DOHH2 (cell line): ENCODE results near the gene LARGE1.

Experiments used
- EZH2phosphoT487 ChIP-seq: fragments of 200-600 bp; sonication (generic); IDR thresholded peaks from 2 replicates; pipeline ENCODE4 v1.6.1; 2017; ENCODE audit warnings: borderline replicate concordance, mild to moderate bottlenecking, antibody characterized with exemption, low read length, moderate library complexity, mixed read lengths
- TF ChIP-seq, protein P1 (sequence below): fragments of 200-600 bp; sonication (generic); IDR thresholded peaks from one replicate; pipeline ENCODE4 v1.5.1; 2014; ENCODE audit warnings: antibody characterized with exemption, mild to moderate bottlenecking, low read depth, low read length; ENCODE audit not compliant: poor library complexity, severe bottlenecking

- TF ChIP-seq, protein P1, sequence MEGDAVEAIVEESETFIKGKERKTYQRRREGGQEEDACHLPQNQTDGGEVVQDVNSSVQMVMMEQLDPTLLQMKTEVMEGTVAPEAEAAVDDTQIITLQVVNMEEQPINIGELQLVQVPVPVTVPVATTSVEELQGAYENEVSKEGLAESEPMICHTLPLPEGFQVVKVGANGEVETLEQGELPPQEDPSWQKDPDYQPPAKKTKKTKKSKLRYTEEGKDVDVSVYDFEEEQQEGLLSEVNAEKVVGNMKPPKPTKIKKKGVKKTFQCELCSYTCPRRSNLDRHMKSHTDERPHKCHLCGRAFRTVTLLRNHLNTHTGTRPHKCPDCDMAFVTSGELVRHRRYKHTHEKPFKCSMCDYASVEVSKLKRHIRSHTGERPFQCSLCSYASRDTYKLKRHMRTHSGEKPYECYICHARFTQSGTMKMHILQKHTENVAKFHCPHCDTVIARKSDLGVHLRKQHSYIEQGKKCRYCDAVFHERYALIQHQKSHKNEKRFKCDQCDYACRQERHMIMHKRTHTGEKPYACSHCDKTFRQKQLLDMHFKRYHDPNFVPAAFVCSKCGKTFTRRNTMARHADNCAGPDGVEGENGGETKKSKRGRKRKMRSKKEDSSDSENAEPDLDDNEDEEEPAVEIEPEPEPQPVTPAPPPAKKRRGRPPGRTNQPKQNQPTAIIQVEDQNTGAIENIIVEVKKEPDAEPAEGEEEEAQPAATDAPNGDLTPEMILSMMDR = no peak
- no peak for TF ChIP-seq EZH2phosphoT487
Measured at GRCh38 chr22:33880986-33881385, 39.3 kb downstream of the LARGE1 start.
